ENCODE data around the gene RASGRF2.

Gene RASGRF2

GRCh38 chr5:80959768-80960442, at the start of gene RASGRF2:
Gene RASGRF2 (plus strand): TSS chr5:80960363. CDS start chr5:80960739, 376 bp downstream.
- no peak for DNase-seq

GRCh38 chr5:80912479-80912878, 47.7 kb upstream of the RASGRF2 start:
- no peak for DNase-seq

GRCh38 chr5:80915716-80916115, 44.4 kb upstream of the RASGRF2 start:
- no peak for DNase-seq

GRCh38 chr5:80916676-80917075, 43.5 kb upstream of the RASGRF2 start:
- no peak for DNase-seq

GRCh38 chr5:80917631-80918030, 42.5 kb upstream of the RASGRF2 start:
- DNase-seq: no peak

- no peak for DNase-seq
These were observed 40.4 kb upstream of the RASGRF2 start for GRCh38 chr5:80919678-80920196.

GRCh38 chr5:80920333-80920732, 39.8 kb upstream of the RASGRF2 start:
- no peak for DNase-seq

GRCh38 chr5:80921026-80921425, 39.1 kb upstream of the RASGRF2 start:
- DNase-seq: no peak

GRCh38 chr5:80925931-80926330, 34.2 kb upstream of the RASGRF2 start:
- peak; percentile 21 for DNase-seq

GRCh38 chr5:80926536-80926935, 33.6 kb upstream of the RASGRF2 start:
- no peak for DNase-seq

- peak; percentile 27 for DNase-seq
These were observed 33.0 kb upstream of the RASGRF2 start for GRCh38 chr5:80926979-80927656.

GRCh38 chr5:80928073-80928472, 32.1 kb upstream of the RASGRF2 start:
- no peak for DNase-seq

- no peak for DNase-seq
These were observed 29.2 kb upstream of the RASGRF2 start for GRCh38 chr5:80930940-80931339.

- DNase-seq: no peak
These were observed 28.8 kb upstream of the RASGRF2 start for GRCh38 chr5:80931411-80931810.

GRCh38 chr5:80933036-80933435, 27.1 kb upstream of the RASGRF2 start:
- DNase-seq: no peak

- DNase-seq: no peak
These were observed 25.4 kb upstream of the RASGRF2 start for GRCh38 chr5:80934751-80935150.

GRCh38 chr5:80935811-80936385, 24.3 kb upstream of the RASGRF2 start:
- DNase-seq: no peak

- DNase-seq: no peak
These were observed 23.3 kb upstream of the RASGRF2 start for GRCh38 chr5:80936881-80937280.

GRCh38 chr5:80937584-80938356, 22.4 kb upstream of the RASGRF2 start:
- no peak for DNase-seq

- no peak for DNase-seq
These were observed 18.7 kb upstream of the RASGRF2 start for GRCh38 chr5:80941496-80941895.

GRCh38 chr5:80951366-80951765, 8.8 kb upstream of the RASGRF2 start:
- no peak for DNase-seq

GRCh38 chr5:80953587-80953986, 6.6 kb upstream of the RASGRF2 start:
- no peak for DNase-seq

GRCh38 chr5:80955082-80955590, 5.0 kb upstream of the RASGRF2 start:
- DNase-seq: no peak

Data from SIG-M5 (cell line).